Right lobe of liver (tissue), 4 donors: Measurements from ENCODE around the gene ZNF474.

Experiments used
- POLR2A ChIP-seq: fragments of 450-650 bp; IDR thresholded peaks from one replicate; pipeline ENCODE4 v1.6.1; 2017; ENCODE audit warnings: antibody characterized with exemption, mild to moderate bottlenecking
- TF ChIP-seq, protein P1 (sequence below), 4 donors: fragments of 200-600 bp in 3 of 4; fragments of 450-650 bp in 1 of 4; IDR thresholded peaks; one replicate each; pipeline versions ENCODE4 v1.5.1 to v1.8.0; 2016 to 2022; ENCODE audit warnings: antibody characterized with exemption in 4 of 4, mild to moderate bottlenecking in 2 of 4
- donor health status: DM: no; HTN: no; CAD: no.
- donor health status: DM: no; HTN: no; CAD: no.
- donor health status: DM: no; HTN: yes; CAD: no.

DNA sequence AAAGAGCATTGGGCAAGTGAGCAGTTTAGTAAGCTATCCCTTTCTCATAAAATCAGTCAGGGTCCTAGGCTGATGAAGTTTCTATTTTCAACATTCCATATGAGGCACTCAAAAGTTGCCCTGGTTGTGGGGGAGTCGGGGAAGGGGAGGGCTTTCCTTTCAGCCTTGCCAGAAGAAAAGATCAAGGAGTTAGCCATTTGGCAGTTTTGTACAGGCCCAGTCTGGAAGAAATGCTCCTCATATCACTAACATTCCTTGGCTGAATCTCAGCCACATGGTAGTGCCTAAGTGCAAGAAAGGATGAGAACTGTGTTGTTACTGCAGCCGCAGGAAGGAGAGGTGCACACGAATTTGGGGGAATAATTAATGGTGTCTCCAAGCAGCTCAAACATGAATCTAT is 60.8 kb downstream of the ZNF474 start:
- TF ChIP-seq, protein P1, sequence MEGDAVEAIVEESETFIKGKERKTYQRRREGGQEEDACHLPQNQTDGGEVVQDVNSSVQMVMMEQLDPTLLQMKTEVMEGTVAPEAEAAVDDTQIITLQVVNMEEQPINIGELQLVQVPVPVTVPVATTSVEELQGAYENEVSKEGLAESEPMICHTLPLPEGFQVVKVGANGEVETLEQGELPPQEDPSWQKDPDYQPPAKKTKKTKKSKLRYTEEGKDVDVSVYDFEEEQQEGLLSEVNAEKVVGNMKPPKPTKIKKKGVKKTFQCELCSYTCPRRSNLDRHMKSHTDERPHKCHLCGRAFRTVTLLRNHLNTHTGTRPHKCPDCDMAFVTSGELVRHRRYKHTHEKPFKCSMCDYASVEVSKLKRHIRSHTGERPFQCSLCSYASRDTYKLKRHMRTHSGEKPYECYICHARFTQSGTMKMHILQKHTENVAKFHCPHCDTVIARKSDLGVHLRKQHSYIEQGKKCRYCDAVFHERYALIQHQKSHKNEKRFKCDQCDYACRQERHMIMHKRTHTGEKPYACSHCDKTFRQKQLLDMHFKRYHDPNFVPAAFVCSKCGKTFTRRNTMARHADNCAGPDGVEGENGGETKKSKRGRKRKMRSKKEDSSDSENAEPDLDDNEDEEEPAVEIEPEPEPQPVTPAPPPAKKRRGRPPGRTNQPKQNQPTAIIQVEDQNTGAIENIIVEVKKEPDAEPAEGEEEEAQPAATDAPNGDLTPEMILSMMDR (IDR thresholded peaks at IDR 0.05): no peak
- no peak for TF ChIP-seq POLR2A
